NT2/D1 (cell line): ENCODE measurements around the gene PARD3.

Experiments used
- YY1 ChIP-seq: IDR thresholded peaks from 2 replicates; pipeline ENCODE4 v1.6.1; 2011; ENCODE audit not compliant: insufficient read length, insufficient read depth
- ZNF274 ChIP-seq: IDR thresholded peaks from 2 replicates; pipeline ENCODE4 v1.6.1; 2011; ENCODE audit warnings: mild to moderate bottlenecking, low read depth, low read length

DNA sequence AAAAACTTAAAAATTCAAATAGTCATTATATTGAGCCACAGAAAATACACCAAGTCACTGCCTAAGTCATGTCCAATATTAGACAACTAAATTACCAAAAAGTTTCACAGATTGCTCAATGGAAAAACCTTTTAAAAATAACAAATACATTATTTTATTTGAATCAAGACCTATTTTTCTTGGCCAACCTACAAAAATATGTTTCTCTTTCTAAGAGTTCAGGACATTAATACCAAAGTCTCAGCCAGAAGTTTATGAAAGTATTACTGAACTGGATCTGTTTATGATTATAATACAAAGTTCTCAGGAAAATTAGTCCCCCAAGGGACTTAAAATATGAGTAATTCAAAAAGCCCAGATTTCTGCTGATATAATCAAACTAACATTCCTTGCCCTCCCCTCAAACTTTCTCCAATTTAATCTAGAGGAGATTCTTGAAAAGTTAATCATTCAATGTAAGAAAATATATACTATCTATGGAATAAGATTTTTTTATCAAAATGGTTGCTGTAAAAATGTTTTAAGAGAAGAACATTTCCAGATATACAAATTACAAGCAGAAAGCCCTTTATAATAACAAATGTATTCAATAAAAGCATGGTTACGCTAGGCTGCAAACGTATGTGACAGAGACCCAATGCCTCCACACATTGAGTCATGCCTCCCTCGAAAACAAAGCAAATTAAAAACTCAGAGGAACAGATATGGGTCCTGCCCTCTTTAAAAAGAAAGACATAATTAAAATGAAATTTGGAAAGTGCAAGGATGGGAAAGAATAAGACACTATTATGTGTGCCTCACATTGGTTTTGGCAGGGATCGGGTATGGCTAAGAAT is 381.6 kb downstream of the PARD3 start:
- TF ChIP-seq YY1 = no peak
- TF ChIP-seq ZNF274 = no peak
